K562 (cell line): Measurements from ENCODE around the gene RABGAP1L. TPM values are rescaled to one million over a fixed set of nuclear protein-coding genes. Genes with fewer than 3 reads are reported as not detected.

ENCODE experiments used
- ATAC-seq: fragments of 200-7000 bp; cut with Tn5 transposase; 3 replicates; pipeline ENCODE4 v1.9.1; 2020; ENCODE audit warnings: moderate library complexity
- BruUV-seq: library from RNA; stranded (reverse); fragments of 400-500 nt; replicated peaks from 2 replicates; lab custom pipeline; 2021; lab: Mats Ljungman, UMichigan
- CTCF ChIA-PET: fragments of 300-600 bp; formaldehyde crosslinking; extraction: SDS; loops from one replicate; lab custom pipeline; 2021; ENCODE audit warnings: low intra/inter-chr PET ratio; lab: Yijun Ruan, JAX
- POLR2A ChIA-PET: fragments of 300-600, 350-650 bp; sonication (Branson Sonifier 250); formaldehyde crosslinking; extraction: SDS; loops from one replicate; lab custom pipeline; 2021; ENCODE audit warnings: antibody characterized with exemption, inconsistent platforms; lab: Yijun Ruan, JAX
- DNase-seq, 4 experiments: peaks; one replicate each; pipeline versions ENCODE4 v3.0.0 to v3.0.0-alpha.2; 2011 to 2018; ENCODE audit warnings: low spot score in 3 of 4, mixed read lengths in 3 of 4; ENCODE audit errors: extremely low read depth in 1 of 4
- FAIRE-seq: peaks from 2 replicates; lab custom pipeline; 2011; peaks lifted over from hg19 to GRCh38; lab: Jason Lieb, UNC
- H2AFZ ChIP-seq: 2 replicates; pipeline ENCODE4 v1.6.0; 2011; ENCODE audit warnings: low read depth, low read length, control low read depth, inconsistent platforms
- H3K27ac ChIP-seq: fragments of 200-600 bp; 3 replicates; pipeline ENCODE4 v1.8.0; 2011; ENCODE audit warnings: low read depth, mild to moderate bottlenecking, control low read depth, inconsistent platforms, low read length, moderate library complexity, mixed read lengths; ENCODE audit errors: extremely low read depth
- H3K27me3 ChIP-seq, 2 experiments: fragments of 300-600 bp in 1 of 2; 2 replicates in 1 of 2; 3 replicates in 1 of 2; pipeline versions ENCODE4 v1.6.0 to v1.8.0; 2011; ENCODE audit warnings: inconsistent platforms in 2 of 2, low read length in 2 of 2, mild to moderate bottlenecking in 1 of 2, mixed read lengths in 1 of 2, moderate library complexity in 1 of 2; ENCODE audit not compliant: control insufficient read depth in 2 of 2, insufficient read depth in 2 of 2
- H3K36me3 ChIP-seq: fragments of 300-600 bp; 3 replicates; pipeline ENCODE4 v1.8.0; 2011; ENCODE audit warnings: mild to moderate bottlenecking, low read length, inconsistent platforms; ENCODE audit not compliant: control insufficient read depth, insufficient read depth
- H3K4me1 ChIP-seq, 2 experiments: fragments of 200-600 bp in 1 of 2; replicated peaks in 1 of 2; 2 replicates in 1 of 2; 3 replicates in 1 of 2; pipeline versions ENCODE4 v1.5.1 to v1.8.0; 2011; ENCODE audit warnings: inconsistent platforms in 2 of 2, low read length in 2 of 2, mild to moderate bottlenecking in 1 of 2, mixed read lengths in 1 of 2, moderate library complexity in 1 of 2; ENCODE audit not compliant: control insufficient read depth in 2 of 2, insufficient read depth in 2 of 2
- H3K4me2 ChIP-seq: 2 replicates; pipeline ENCODE4 v1.6.1; 2011; ENCODE audit warnings: low read length, control low read depth, inconsistent platforms, mixed read lengths; ENCODE audit not compliant: insufficient read depth
- H3K4me3 ChIP-seq: fragments of 200-600 bp; sonication (generic), shearing (Covaris generic); 2 replicates; pipeline ENCODE4 v1.5.1; 2016; ENCODE audit warnings: control low read depth, inconsistent platforms
- H3K79me2 ChIP-seq: fragments of 200-600 bp; 3 replicates; pipeline ENCODE4 v1.8.0; 2011; ENCODE audit warnings: low read length, inconsistent platforms; ENCODE audit not compliant: control insufficient read depth, insufficient read depth
- H3K9ac ChIP-seq, 2 experiments: 2 replicates each; pipeline versions ENCODE4 v1.6.0 to v1.6.1; 2011; ENCODE audit warnings: low read depth in 2 of 2, low read length in 2 of 2, control low read depth in 1 of 2, inconsistent platforms in 1 of 2, mild to moderate bottlenecking in 1 of 2, mixed read lengths in 1 of 2; ENCODE audit not compliant: insufficient read depth in 1 of 2
- H3K9me1 ChIP-seq: one replicate; pipeline ENCODE4 v1.6.0; 2011; ENCODE audit warnings: inconsistent platforms, mild to moderate bottlenecking, low read length, moderate library complexity; ENCODE audit not compliant: control insufficient read depth, insufficient read depth
- H3K9me3 ChIP-seq: replicated peaks from 2 replicates; pipeline ENCODE4 v1.5.1; 2011; ENCODE audit warnings: low read depth, low read length, inconsistent platforms; ENCODE audit not compliant: control insufficient read depth, insufficient read depth
- H4K20me1 ChIP-seq: replicated peaks from 2 replicates; pipeline ENCODE4 v1.6.1; 2011; ENCODE audit warnings: low read length, inconsistent platforms, mixed read lengths; ENCODE audit not compliant: control insufficient read depth, insufficient read depth
- ATF1 ChIP-seq, 2 experiments: fragments of 450-650 bp in 1 of 2; IDR thresholded peaks; 2 replicates each; pipeline ENCODE4 v1.6.1; 2016; ENCODE audit warnings: missing compliant biosample characterization in 1 of 2, missing genetic modification characterization in 1 of 2
- BCL6 ChIP-seq: fragments of 250-450 bp; sonication (Bioruptor Pico); IDR thresholded peaks from 2 replicates; pipeline ENCODE4 v1.4.0; 2020
- C11orf30 ChIP-seq: fragments of 450-650 bp; IDR thresholded peaks from 2 replicates; pipeline ENCODE4 v1.6.1; 2016; ENCODE audit warnings: low read depth, mild to moderate bottlenecking
- CC2D1A ChIP-seq: fragments of 450-650 bp; IDR thresholded peaks from 2 replicates; pipeline ENCODE4 v1.6.1; 2017; ENCODE audit warnings: mild to moderate bottlenecking
- CHCHD3 ChIP-seq: fragments of 250-450 bp; sonication (Bioruptor Pico); IDR thresholded peaks from 2 replicates; pipeline ENCODE4 v2.1.2; 2022; ENCODE audit warnings: mild to moderate bottlenecking
- DDX20 ChIP-seq: fragments of 450-650 bp; IDR thresholded peaks from 2 replicates; pipeline ENCODE4 v1.6.1; 2016; ENCODE audit warnings: missing genetic modification characterization, low read depth, mild to moderate bottlenecking, missing compliant biosample characterization, moderate library complexity
- E2F3 ChIP-seq: fragments of 250-450 bp; sonication (Bioruptor Pico); IDR thresholded peaks from 2 replicates; pipeline ENCODE4 v1.4.0; 2020; ENCODE audit warnings: mild to moderate bottlenecking
- ERF ChIP-seq: fragments of 450-650 bp; formaldehyde crosslinking; IDR thresholded peaks from 2 replicates; pipeline ENCODE4 v1.4.0; 2020; ENCODE audit warnings: mild to moderate bottlenecking, mixed read lengths
- KDM4B ChIP-seq, 2 experiments: fragments of 450-650 bp in 1 of 2; sonication (generic) in 1 of 2; IDR thresholded peaks; 2 replicates each; pipeline ENCODE4 v1.6.1; 2016 to 2017; ENCODE audit warnings: borderline replicate concordance in 2 of 2, antibody characterized with exemption in 1 of 2, low read depth in 1 of 2, mild to moderate bottlenecking in 1 of 2
- MAFG ChIP-seq: fragments of 450-650 bp; conservative IDR thresholded peaks from 2 replicates; pipeline ENCODE4 v1.6.1; 2016; ENCODE audit warnings: missing genetic modification characterization, missing compliant biosample characterization
- PHTF2 ChIP-seq: fragments of 250-450 bp; sonication (Bioruptor Pico); IDR thresholded peaks from 2 replicates; pipeline ENCODE4 v1.5.0; 2021; ENCODE audit warnings: mild to moderate bottlenecking
- RCOR1 ChIP-seq, 2 experiments: IDR thresholded peaks; 2 replicates each; pipeline ENCODE4 v1.6.1; 2012; ENCODE audit warnings: low read depth in 2 of 2, low read length in 2 of 2, borderline replicate concordance in 1 of 2, improper control_type of control experiment in 1 of 2
- ZNF316 ChIP-seq: fragments of 450-650 bp; IDR thresholded peaks from 2 replicates; pipeline ENCODE4 v1.6.1; 2016
- ZNF507 ChIP-seq: conservative IDR thresholded peaks from 2 replicates; pipeline ENCODE4 v1.6.1; 2017; ENCODE audit warnings: missing genetic modification characterization, missing compliant biosample characterization
- ZNF57 ChIP-seq: fragments of 450-650 bp; formaldehyde crosslinking; IDR thresholded peaks from 2 replicates; pipeline ENCODE4 v1.4.0; 2020; ENCODE audit warnings: mild to moderate bottlenecking, moderate library complexity
- WGBS: fragments of 100-300 bp; shearing (Covaris generic); methylation state at CpG from one replicate; pipeline ENCODE4 v1.1.6; 2016; ENCODE audit warnings: low coverage, mixed read lengths; ENCODE audit not compliant: insufficient coverage; ENCODE audit errors: missing lambda C conversion rate; 5-methylcytosine and 5-hydroxymethylcytosine counted together
- in situ Hi-C: fragments of 300-500 bp; cut with MboI; formaldehyde crosslinking; loops from 4 replicates; pipeline ENCODE4 v1.15.0; 2018; ENCODE audit warnings: inconsistent platforms, mixed read lengths
- intact Hi-C: fragments of 100-400 bp; cut with micrococcal nuclease; formaldehyde crosslinking; loops from 2 replicates; pipeline ENCODE4 v1.14.2; 2022
- polyA plus RNA-seq, 8 experiments: library from polyadenylated mRNA; depleted of rRNA in 4 of 8; stranded (reverse) in 5 of 8; unstranded in 3 of 8; fragments of >200 nt; fragmentation: Nextera tagmentation in 2 of 8; fragmentation: Illumina TruSeq in 1 of 8; extraction: Ambion mirVana in 2 of 8; extraction: Trizol in 1 of 8; gene quantifications; 2 replicates each; pipeline versions ENCODE4 v1.2.1 to v1.2.3, GENCODE V29; 2011 to 2014; ENCODE audit warnings: inconsistent platforms in 1 of 8, missing spikeins in 1 of 8
- total RNA-seq, 7 experiments: library from RNA; depleted of rRNA in 6 of 7; stranded (reverse); fragments of >200 nt in 6 of 7; fragmentation: Illumina TruSeq in 2 of 7; extraction: Trizol in 2 of 7; gene quantifications; 2 replicates each; pipeline versions ENCODE4 v1.2.1 to v1.2.3, GENCODE V29; 2011 to 2021; ENCODE audit warnings: low replicate concordance in 1 of 7
- TF ChIP-seq, protein P1 (sequence below): sonication (generic); formaldehyde crosslinking; IDR thresholded peaks from 2 replicates; pipeline ENCODE4 v1.8.1; 2023; ENCODE audit warnings: mild to moderate bottlenecking, missing genetic modification reagents

Gene RABGAP1L
- total and polyA plus RNA-seq, 9 of the 15 experiments (the other 6 are each of a cell fraction or from before 2014, with no cell fraction given) = 16.5 to 44.9 (median 26.7) TPM

DNA sequence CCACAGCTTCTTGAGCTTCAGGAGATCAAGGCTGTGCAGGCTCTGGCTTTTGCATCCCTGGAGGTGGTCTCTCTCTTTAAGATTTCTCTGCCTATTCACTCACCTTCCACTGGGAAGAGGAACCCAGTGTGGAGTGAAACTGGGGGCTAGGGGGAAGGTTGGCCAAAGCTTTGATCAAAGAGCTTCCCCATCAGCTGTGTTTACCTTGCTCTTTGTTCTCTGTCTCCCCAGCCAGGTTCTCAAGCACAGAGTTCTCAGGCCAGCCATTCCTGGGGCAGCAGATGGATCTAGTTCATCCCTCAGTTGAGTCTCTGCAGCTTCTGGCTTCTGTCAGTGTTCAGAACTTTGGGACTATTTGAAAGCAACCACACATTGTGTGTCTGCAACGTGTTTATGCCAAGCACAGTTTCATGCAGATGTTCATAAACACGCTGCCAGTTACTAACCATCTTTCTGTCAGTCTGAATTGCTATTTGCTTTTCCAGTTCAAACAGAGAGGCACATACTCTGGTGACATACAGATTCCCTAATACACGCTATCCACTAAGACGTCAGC is 881.1 kb downstream of the RABGAP1L start (continued):
- TF ChIP-seq CHCHD3 (no peak), RCOR1 (IDR thresholded peaks at IDR 0.05; ENCODE audit: borderline replicate concordance in 1 of 2, low read depth in 2 of 2, low read length in 2 of 2) (no peak), BCL6 (no peak), ZNF316 (no peak), ZNF57 (no peak), ERF (no peak)

GRCh38 chr1:175042650-175043049 is 883.3 kb downstream of the RABGAP1L start:
- Histone ChIP-seq H3K4me3 (no peak overlapping the region), H4K20me1 (no peaks in the 10 kb centered on the region), H3K9ac (no peak overlapping the region), H3K9me1 (no peaks in the 10 kb centered on the region), H2AFZ (no peak overlapping the region), H3K79me2 (no peaks in the 10 kb centered on the region), H3K9me3 (no peaks in the 10 kb centered on the region), H3K27me3 (peaks cover 51 to 58% of the 10 kb centered on the region in 2 experiments), H3K36me3 (no peaks in the 10 kb centered on the region), H3K4me1 (peaks cover 0 to 11% of the 10 kb centered on the region in 2 experiments; a peak in 1 of 5 replicates), H3K4me2 (no peak overlapping the region), H3K27ac (no peak overlapping the region)
- DNase-seq = no peak
- intact Hi-C loops = no loop called here
- 2% methylated on average over 3 of the region's 3 CpGs for WGBS
- FAIRE-seq = no peak
- in situ Hi-C loops = loop anchor here (5.0 kb wide), 1 partner anchor 85 kb away; no protein-coding TSS in a partner anchor
- ChIA-PET POLR2A (interaction anchor here (1.0 kb wide), 1 partner anchor 104 kb away, joined by 3 read pairs; no protein-coding TSS in a partner anchor), CTCF (interaction anchor here (0.7 kb wide), 1 partner anchor 113 kb away, joined by 4 read pairs; no protein-coding TSS in a partner anchor)
- BruUV-seq = no TSS peak
- TF ChIP-seq, protein P1, sequence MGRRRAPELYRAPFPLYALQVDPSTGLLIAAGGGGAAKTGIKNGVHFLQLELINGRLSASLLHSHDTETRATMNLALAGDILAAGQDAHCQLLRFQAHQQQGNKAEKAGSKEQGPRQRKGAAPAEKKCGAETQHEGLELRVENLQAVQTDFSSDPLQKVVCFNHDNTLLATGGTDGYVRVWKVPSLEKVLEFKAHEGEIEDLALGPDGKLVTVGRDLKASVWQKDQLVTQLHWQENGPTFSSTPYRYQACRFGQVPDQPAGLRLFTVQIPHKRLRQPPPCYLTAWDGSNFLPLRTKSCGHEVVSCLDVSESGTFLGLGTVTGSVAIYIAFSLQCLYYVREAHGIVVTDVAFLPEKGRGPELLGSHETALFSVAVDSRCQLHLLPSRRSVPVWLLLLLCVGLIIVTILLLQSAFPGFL (CRISPR knock-in tag) = no peak
- TF ChIP-seq C11orf30 (peak; percentile 57), CC2D1A (no peak), MAFG (tag) (peak; percentile 61), DDX20 (no peak), ATF1 (CRISPR knock-in tag; IDR thresholded peaks at IDR 0.05) (no peak), ATF1 (tag; IDR thresholded peaks at IDR 0.05) (no peak), ZNF507 (tag) (no peak), PHTF2 (CRISPR knock-in tag) (no peak), ZNF316 (peak; percentile 82), E2F3 (CRISPR knock-in tag) (no peak), KDM4B (IDR thresholded peaks at IDR 0.05; ENCODE audit: borderline replicate concordance in 2 of 2, low read depth in 1 of 2) (no peak)
- TF ChIP-seq, all 486 proteins: peak for 3
- ATAC-seq = no peak
